ENCODE results near the gene ONECUT3. TPM values are rescaled to one million over a fixed set of nuclear protein-coding genes. Genes with fewer than 3 reads are reported as not detected.

The ONECUT3 gene
- total RNA-seq, 1 experiment from 2014 or later: 0.04 TPM

DNA sequence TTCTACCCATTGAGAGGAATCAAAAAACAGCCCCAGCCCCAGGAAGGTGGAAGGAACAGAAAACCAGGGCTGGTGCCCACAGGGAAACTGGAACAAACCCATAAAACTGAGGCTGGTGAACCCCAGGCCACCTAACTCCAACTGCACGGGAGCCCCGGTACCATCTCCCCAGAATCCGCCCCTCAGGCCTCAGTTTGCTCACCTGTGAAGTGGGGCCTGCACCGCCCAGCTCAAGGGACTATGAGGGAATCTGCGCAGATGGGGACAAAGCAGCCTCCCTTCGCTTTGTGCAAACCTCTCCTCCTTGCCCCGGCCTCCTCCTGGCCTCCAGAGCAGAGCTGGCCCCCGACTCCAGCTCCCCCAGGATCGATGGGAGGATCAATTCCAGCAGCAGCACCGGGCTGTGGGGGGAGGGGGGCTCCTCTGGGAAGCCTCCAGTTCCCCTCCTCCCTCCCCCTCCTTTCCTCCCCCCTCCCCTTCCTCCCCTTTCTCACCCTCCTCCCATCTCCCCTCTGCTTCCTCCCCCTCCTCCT lies 9.1 kb upstream of the ONECUT3 start:
- no peak overlapping the region for H3K4me3 Mint-ChIP-seq
- H3K4me1 Mint-ChIP-seq: peaks cover 8% of the 10 kb centered on the region
- peaks cover 4% of the 10 kb centered on the region for H3K9me3 Mint-ChIP-seq
- H3K27ac Mint-ChIP-seq: no peak overlapping the region
- CTCF ChIA-PET: interaction anchor here (0.7 kb wide), 1 partner anchor 1280 kb away, joined by 5 read pairs; no protein-coding TSS in a partner anchor
- no peaks in the 10 kb centered on the region for H3K36me3 Mint-ChIP-seq
- POLR2A ChIA-PET: no interaction called here
- ATAC-seq: no peak
- peaks cover 96% of the 10 kb centered on the region for H3K27me3 Mint-ChIP-seq (ENCODE audit: low read depth)
- DNase-seq (ENCODE audit: low spot score): no peak
- TF ChIP-seq TP53 (CRISPR knock-in tag; IDR thresholded peaks at IDR 0.05) (no peak), GTF2I (CRISPR knock-in tag; conservative IDR thresholded peaks at IDR 0.05) (peak; percentile 76; the same call in 1 of the 2 replicates), ZBTB21 (CRISPR knock-in tag; IDR thresholded peaks at IDR 0.05; ENCODE audit: borderline replicate concordance) (no peak)

DNA sequence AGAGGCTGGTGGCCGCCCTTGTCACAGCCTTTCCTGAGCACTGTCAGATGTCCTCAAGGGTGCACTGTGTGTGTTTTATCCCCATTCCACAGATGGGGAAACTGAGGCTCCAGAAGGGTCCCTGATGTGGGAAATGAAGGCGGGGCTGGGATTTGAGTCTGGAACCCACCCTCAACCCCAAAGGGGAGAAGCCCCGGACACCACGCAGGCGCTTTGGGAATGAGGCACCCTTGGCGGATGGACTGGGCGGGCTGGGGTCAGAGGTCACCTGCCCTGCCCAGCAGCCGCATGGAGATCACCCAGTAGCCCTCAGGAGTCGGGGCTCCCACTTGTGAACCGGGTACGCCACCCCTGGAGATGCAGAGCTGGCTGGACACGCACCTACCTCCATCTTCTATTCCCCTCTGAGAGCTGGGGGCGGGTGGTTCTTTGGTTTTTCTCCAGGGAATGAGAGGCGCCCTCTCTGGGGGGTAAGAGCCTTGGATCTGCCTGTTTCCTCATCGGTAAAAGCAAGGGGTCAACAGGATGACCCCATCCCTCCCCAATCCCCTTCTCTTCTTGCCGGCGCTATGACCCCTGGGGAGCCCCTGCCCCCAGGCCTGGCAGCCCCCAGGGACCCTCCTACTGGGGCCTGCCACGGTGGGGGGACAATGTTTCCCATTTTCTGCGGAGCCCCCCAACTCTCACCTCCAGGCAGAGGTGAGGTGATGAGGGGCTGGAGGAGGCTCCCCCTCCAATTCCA lies 8.3 kb upstream of the ONECUT3 start:
- Mint-ChIP-seq H3K4me1 (peaks cover 8% of the 10 kb centered on the region), H3K4me3 (peak overlapping the region; percentile 49), H3K36me3 (no peaks in the 10 kb centered on the region), H3K27ac (no peak overlapping the region), H3K9me3 (peaks cover 4% of the 10 kb centered on the region), H3K27me3 (ENCODE audit: low read depth) (peaks cover 96% of the 10 kb centered on the region)
- no peak for DNase-seq (ENCODE audit: low spot score)
- POLR2A ChIA-PET: no interaction called here
- 0 out of 2 replicates have a peak, but pooled peaks have one; percentile 3 for TF ChIP-seq ZNF423 (CRISPR knock-in tag; IDR thresholded peaks at IDR 0.05)
- TF ChIP-seq, protein P1, sequence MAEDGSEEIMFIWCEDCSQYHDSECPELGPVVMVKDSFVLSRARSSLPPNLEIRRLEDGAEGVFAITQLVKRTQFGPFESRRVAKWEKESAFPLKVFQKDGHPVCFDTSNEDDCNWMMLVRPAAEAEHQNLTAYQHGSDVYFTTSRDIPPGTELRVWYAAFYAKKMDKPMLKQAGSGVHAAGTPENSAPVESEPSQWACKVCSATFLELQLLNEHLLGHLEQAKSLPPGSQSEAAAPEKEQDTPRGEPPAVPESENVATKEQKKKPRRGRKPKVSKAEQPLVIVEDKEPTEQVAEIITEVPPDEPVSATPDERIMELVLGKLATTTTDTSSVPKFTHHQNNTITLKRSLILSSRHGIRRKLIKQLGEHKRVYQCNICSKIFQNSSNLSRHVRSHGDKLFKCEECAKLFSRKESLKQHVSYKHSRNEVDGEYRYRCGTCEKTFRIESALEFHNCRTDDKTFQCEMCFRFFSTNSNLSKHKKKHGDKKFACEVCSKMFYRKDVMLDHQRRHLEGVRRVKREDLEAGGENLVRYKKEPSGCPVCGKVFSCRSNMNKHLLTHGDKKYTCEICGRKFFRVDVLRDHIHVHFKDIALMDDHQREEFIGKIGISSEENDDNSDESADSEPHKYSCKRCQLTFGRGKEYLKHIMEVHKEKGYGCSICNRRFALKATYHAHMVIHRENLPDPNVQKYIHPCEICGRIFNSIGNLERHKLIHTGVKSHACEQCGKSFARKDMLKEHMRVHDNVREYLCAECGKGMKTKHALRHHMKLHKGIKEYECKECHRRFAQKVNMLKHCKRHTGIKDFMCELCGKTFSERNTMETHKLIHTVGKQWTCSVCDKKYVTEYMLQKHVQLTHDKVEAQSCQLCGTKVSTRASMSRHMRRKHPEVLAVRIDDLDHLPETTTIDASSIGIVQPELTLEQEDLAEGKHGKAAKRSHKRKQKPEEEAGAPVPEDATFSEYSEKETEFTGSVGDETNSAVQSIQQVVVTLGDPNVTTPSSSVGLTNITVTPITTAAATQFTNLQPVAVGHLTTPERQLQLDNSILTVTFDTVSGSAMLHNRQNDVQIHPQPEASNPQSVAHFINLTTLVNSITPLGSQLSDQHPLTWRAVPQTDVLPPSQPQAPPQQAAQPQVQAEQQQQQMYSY (CRISPR knock-in tag; IDR thresholded peaks at IDR 0.05): no peak
- TF ChIP-seq ZNF317 (CRISPR knock-in tag; IDR thresholded peaks at IDR 0.05; ENCODE audit: borderline replicate concordance, low read depth): no peak
- TF ChIP-seq, protein P2, sequence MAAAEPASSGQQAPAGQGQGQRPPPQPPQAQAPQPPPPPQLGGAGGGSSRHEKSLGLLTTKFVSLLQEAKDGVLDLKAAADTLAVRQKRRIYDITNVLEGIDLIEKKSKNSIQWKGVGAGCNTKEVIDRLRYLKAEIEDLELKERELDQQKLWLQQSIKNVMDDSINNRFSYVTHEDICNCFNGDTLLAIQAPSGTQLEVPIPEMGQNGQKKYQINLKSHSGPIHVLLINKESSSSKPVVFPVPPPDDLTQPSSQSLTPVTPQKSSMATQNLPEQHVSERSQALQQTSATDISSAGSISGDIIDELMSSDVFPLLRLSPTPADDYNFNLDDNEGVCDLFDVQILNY (CRISPR knock-in tag; IDR thresholded peaks at IDR 0.05): no peak
- TF ChIP-seq RORB (CRISPR knock-in tag; IDR thresholded peaks at IDR 0.05): no peak
- no peak for TF ChIP-seq HMGA2 (CRISPR knock-in tag; IDR thresholded peaks at IDR 0.05)
- TF ChIP-seq GTF2I (CRISPR knock-in tag; conservative IDR thresholded peaks at IDR 0.05): peak; percentile 27; the same call in 1 of the 2 replicates
- no peak for ATAC-seq
- CTCF ChIA-PET: interaction anchor here (3.8 to 4.7 kb wide), 2 partner anchors 23 to 72 kb away, joined by 20 to 35 read pairs; no protein-coding TSS in a partner anchor

DNA sequence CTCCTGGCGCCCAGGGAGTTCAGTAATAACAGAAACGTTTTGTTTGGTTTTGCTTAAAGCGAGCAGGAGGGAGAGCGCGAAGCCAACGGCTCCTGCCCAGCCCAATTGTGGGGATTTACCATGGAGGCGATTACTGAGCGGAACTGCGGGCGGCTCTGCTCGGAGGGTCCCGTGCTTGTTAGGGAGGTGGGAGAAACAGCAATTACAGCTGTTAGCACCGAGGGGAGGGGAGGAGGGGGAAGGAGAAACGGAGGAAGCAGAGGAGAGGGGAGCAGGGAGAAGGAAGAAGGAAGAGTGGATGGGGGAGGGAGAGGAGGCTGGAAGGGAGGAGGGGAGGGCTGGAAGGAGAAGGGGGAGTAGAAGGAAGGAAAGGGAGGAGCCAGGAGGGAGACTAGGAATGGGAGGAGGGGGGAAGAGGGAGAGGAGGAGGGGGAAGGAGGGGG lies 7.7 kb upstream of the ONECUT3 start:
- Mint-ChIP-seq H3K4me3 (peak overlapping the region; percentile 49), H3K27me3 (ENCODE audit: low read depth) (peaks cover 96% of the 10 kb centered on the region), H3K27ac (no peak overlapping the region), H3K4me1 (peaks cover 8% of the 10 kb centered on the region), H3K9me3 (no peaks in the 10 kb centered on the region), H3K36me3 (no peaks in the 10 kb centered on the region)
- peak; percentile 53 for DNase-seq (ENCODE audit: low spot score)
- no peak for ATAC-seq
- TF ChIP-seq NR2C2 (CRISPR knock-in tag; IDR thresholded peaks at IDR 0.05) (no peak), MYBL2 (CRISPR knock-in tag; IDR thresholded peaks at IDR 0.05) (no peak), EMX1 (CRISPR knock-in tag; IDR thresholded peaks at IDR 0.05) (no peak), KAT7 (CRISPR knock-in tag; IDR thresholded peaks at IDR 0.05; ENCODE audit: borderline replicate concordance) (no peak), FOXJ3 (CRISPR knock-in tag; IDR thresholded peaks at IDR 0.05; ENCODE audit: borderline replicate concordance) (no peak), GTF2I (CRISPR knock-in tag; conservative IDR thresholded peaks at IDR 0.05) (no peak), ZNF138 (CRISPR knock-in tag; conservative IDR thresholded peaks at IDR 0.05) (no peak), FOXP1 (CRISPR knock-in tag; IDR thresholded peaks at IDR 0.05; ENCODE audit: borderline replicate concordance) (no peak), ZBTB21 (CRISPR knock-in tag; IDR thresholded peaks at IDR 0.05; ENCODE audit: borderline replicate concordance) (no peak)
- TF ChIP-seq, protein P3, sequence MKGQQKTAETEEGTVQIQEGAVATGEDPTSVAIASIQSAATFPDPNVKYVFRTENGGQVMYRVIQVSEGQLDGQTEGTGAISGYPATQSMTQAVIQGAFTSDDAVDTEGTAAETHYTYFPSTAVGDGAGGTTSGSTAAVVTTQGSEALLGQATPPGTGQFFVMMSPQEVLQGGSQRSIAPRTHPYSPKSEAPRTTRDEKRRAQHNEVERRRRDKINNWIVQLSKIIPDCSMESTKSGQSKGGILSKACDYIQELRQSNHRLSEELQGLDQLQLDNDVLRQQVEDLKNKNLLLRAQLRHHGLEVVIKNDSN (CRISPR knock-in tag; IDR thresholded peaks at IDR 0.05): no peak
- TF ChIP-seq, protein P4, sequence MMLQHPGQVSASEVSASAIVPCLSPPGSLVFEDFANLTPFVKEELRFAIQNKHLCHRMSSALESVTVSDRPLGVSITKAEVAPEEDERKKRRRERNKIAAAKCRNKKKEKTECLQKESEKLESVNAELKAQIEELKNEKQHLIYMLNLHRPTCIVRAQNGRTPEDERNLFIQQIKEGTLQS (CRISPR knock-in tag; conservative IDR thresholded peaks at IDR 0.05): no peak
- TF ChIP-seq, protein P5, sequence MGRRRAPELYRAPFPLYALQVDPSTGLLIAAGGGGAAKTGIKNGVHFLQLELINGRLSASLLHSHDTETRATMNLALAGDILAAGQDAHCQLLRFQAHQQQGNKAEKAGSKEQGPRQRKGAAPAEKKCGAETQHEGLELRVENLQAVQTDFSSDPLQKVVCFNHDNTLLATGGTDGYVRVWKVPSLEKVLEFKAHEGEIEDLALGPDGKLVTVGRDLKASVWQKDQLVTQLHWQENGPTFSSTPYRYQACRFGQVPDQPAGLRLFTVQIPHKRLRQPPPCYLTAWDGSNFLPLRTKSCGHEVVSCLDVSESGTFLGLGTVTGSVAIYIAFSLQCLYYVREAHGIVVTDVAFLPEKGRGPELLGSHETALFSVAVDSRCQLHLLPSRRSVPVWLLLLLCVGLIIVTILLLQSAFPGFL (CRISPR knock-in tag; IDR thresholded peaks at IDR 0.05; ENCODE audit: borderline replicate concordance): no peak
- ChIA-PET CTCF (interaction anchor here (1.4 to 4.7 kb wide), 6 partner anchors 11 to 80 kb away, joined by 5 to 35 read pairs (median 8); no protein-coding TSS in a partner anchor), POLR2A (no interaction called here)

All from WTC11 (cell line).